Subcutaneous adipose tissue (tissue), 4 donors: ENCODE results near the gene GBX1. TPM values are rescaled to one million over a fixed set of nuclear protein-coding genes. Genes with fewer than 3 reads are reported as not detected.

Source experiments
- CTCF ChIP-seq: fragments of 450-650 bp; IDR thresholded peaks from one replicate; pipeline ENCODE4 v1.5.1; 2016; ENCODE audit warnings: low read depth, mild to moderate bottlenecking, control low read depth, antibody characterized with exemption, moderate library complexity
- total RNA-seq, 4 donors: library from RNA; depleted of rRNA; stranded (reverse); fragments of >200 nt; gene quantifications; one replicate each; pipeline ENCODE4 v1.1.0, GENCODE V29; 2016

Gene GBX1
- total RNA-seq, 4 donors from 2014 or later = not detected

DNA sequence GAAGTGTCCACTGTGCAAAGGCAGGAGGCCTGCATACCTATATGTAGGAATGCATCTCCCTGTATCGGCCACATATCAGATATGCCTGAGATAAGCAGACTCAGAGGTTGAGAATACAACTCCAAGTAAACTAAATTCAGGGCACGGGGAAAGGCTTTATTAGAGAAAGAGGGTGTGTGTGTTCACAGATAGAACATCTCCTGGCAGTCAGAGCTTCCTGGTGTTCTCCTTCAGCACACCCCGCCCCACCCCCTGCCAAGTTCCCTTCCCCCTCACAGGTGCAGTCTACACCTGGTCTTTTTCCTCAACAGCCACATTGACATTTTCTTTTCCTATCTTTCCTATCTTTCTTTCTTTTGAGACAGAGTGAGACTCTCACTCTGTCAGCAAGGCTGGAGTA is 17.1 kb downstream of the GBX1 start:
- no peak for TF ChIP-seq CTCF

DNA sequence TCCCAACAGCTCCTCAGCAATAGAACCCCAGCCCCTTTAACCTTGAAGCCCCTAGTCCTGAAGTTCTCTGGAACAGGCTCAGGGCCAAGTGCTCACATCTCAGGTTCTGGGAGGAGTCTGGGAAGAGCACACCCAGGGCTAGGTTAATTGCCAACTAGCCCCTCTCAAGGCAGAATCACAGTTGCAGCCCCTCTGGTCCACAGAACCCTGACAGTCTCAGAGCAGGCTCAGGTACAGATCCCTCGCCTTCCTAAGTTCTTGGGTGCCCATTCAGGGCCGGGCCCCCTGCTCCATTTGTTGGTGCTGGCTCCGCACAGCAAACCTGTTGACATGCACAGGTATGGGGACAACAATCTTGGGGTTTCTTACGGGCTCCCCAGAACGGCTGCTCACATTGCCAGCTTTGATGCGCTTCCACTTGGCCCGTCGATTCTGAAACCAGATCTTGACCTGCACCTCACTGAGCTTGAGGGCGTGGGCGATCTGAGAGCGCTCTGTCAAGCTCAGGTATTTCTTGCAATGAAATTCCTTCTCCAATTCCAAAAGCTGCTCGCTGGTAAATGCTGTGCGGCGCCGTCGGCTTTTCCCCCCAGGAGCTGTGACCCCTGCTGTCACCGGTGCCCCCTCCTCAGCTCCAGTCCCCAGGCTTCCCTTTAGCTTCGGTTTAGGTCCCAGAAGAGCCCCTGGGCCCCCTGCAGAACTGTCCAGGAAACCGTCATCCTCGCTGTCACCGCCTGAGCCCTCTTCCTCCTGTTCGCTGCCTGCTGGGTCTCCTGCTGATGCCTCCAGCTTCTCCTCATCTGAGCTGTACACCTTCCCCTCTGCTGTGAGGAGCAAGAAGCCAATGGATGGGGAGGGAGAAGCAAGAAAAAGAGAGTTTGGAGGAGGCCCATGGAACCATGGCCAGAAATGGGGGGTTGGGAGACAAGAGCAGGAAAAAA is 18.9 kb downstream of the GBX1 start:
- no peak for TF ChIP-seq CTCF

- no peak for TF ChIP-seq CTCF
Measured at GRCh38 chr7:151146761-151147160, 20.7 kb downstream of the GBX1 start.

- TF ChIP-seq CTCF = no peak
Measured at GRCh38 chr7:151144387-151144786, 23.1 kb downstream of the GBX1 start.

DNA sequence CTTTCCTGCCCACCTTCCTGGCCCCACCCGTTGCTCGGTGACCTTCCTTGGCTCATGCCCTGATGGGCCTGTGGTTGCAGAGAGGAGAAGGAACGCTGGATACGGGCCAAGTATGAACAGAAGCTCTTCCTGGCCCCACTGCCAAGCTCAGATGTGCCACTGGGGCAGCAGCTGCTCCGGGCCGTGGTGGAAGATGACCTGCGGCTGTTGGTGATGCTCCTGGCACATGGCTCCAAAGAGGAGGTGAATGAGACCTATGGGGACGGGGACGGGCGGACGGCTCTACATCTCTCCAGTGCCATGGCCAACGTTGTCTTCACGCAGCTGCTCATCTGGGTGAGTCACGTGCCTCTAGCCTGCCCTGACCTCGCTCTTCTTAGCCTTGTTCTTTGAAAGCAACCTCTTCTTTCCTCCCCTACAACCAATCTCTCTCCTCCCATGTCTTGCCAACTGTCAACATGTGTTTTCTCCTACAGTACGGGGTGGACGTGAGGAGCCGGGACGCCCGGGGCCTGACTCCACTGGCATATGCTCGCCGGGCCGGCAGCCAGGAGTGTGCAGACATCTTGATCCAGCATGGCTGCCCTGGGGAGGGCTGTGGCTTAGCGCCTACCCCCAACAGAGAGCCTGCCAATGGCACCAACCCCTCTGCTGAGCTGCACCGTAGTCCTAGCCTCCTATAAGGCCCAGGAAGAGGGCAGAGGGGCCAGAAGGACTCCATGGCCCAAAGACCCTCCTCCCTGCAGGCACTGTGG is 24.1 kb downstream of the GBX1 start:
- no peak for TF ChIP-seq CTCF

- TF ChIP-seq CTCF = no peak
Measured at GRCh38 chr7:151142686-151143040, 24.8 kb downstream of the GBX1 start.
